Suprapubic skin (tissue), 4 donors: ENCODE measurements around the gene FUCA2. TPM values are rescaled to one million over a fixed set of nuclear protein-coding genes. Genes with fewer than 3 reads are reported as not detected.

Source experiments
- DNase-seq, 2 donors: peaks; one replicate each; pipeline ENCODE4 v3.0.0-alpha.2; 2019; ENCODE audit warnings: low spot score in 2 of 2
- H3K27ac ChIP-seq: fragments of 200-600 bp; sonication (generic); one replicate; pipeline ENCODE4 v1.5.1; 2019
- H3K27me3 ChIP-seq: fragments of 200-600 bp; sonication (generic); one replicate; pipeline ENCODE4 v1.5.1; 2019
- H3K36me3 ChIP-seq: fragments of 200-600 bp; sonication (generic); one replicate; pipeline ENCODE4 v1.5.1; 2019
- H3K4me1 ChIP-seq: fragments of 200-600 bp; sonication (generic); one replicate; pipeline ENCODE4 v1.5.1; 2019
- H3K4me3 ChIP-seq: fragments of 200-600 bp; sonication (generic); one replicate; pipeline ENCODE4 v1.5.1; 2019; ENCODE audit warnings: mild to moderate bottlenecking
- H3K9me3 ChIP-seq: fragments of 200-600 bp; sonication (generic); one replicate; pipeline ENCODE4 v1.5.1; 2019
- CTCF ChIP-seq, 2 donors: fragments of 200-600 bp in 1 of 2; fragments of 450-650 bp in 1 of 2; sonication (generic) in 1 of 2; IDR thresholded peaks; one replicate each; pipeline ENCODE4 v1.5.1; 2016 to 2019; ENCODE audit warnings: antibody characterized with exemption in 2 of 2, mild to moderate bottlenecking in 1 of 2, moderate library complexity in 1 of 2
- EP300 ChIP-seq: sonication (generic); formaldehyde crosslinking; IDR thresholded peaks from one replicate; pipeline ENCODE4 v1.6.1; 2017; ENCODE audit warnings: antibody characterized with exemption
- POLR2A ChIP-seq, 2 donors: fragments of 450-650 bp; IDR thresholded peaks; one replicate each; pipeline ENCODE4 v1.6.1; 2017; ENCODE audit warnings: antibody characterized with exemption in 2 of 2, mild to moderate bottlenecking in 2 of 2, moderate library complexity in 2 of 2
- POLR2AphosphoS5 ChIP-seq, 3 donors: sonication (generic); formaldehyde crosslinking; IDR thresholded peaks; one replicate each; pipeline ENCODE4 v1.6.1; 2017; ENCODE audit warnings: antibody characterized with exemption in 3 of 3
- WGBS: methylation state at CpG from one replicate; pipeline ENCODE4 v1.1.5; 2018; 5-methylcytosine and 5-hydroxymethylcytosine counted together
- total RNA-seq, 4 donors: library from RNA; depleted of rRNA; stranded (reverse); fragments of >200 nt; gene quantifications; one replicate each; pipeline ENCODE4 v1.1.0, GENCODE V29; 2016

FUCA2 gene
- total RNA-seq, 4 donors from 2014 or later = 4.7 to 15.5 (median 10.8) TPM

- H3K27me3 ChIP-seq = no peaks in the 10 kb centered on the region
- H3K4me1 ChIP-seq = peaks cover 11% of the 10 kb centered on the region
- no peak overlapping the region for H3K27ac ChIP-seq
- no peaks in the 10 kb centered on the region for H3K9me3 ChIP-seq
- H3K36me3 ChIP-seq = no peaks in the 10 kb centered on the region
- DNase-seq = no peak
- no peak overlapping the region for H3K4me3 ChIP-seq
- TF ChIP-seq CTCF (IDR thresholded peaks at IDR 0.05) = no peak
- TF ChIP-seq POLR2A (IDR thresholded peaks at IDR 0.05) = no peak
- TF ChIP-seq POLR2AphosphoS5 (IDR thresholded peaks at IDR 0.05) = no peak
- TF ChIP-seq EP300 = no peak
- WGBS = 79% methylated on average over 7 of the region's 7 CpGs
These were observed 28.2 kb upstream of the FUCA2 start for GRCh38 chr6:143539734-143540133.

GRCh38 chr6:143539106-143539505 lies 27.6 kb upstream of the FUCA2 start:
- Histone ChIP-seq H3K36me3 (no peaks in the 10 kb centered on the region), H3K27me3 (no peaks in the 10 kb centered on the region), H3K4me1 (peaks cover 11% of the 10 kb centered on the region), H3K9me3 (no peaks in the 10 kb centered on the region), H3K27ac (no peak overlapping the region), H3K4me3 (no peak overlapping the region)
- DNase-seq = no peak
- TF ChIP-seq CTCF (IDR thresholded peaks at IDR 0.05) (no peak), EP300 (no peak), POLR2AphosphoS5 (IDR thresholded peaks at IDR 0.05) (no peak), POLR2A (IDR thresholded peaks at IDR 0.05) (no peak)
- WGBS = 90% methylated on average over 4 of the region's 4 CpGs

- WGBS = 94% methylated on average over 7 of the region's 7 CpGs
- Histone ChIP-seq H3K27me3 (no peaks in the 10 kb centered on the region), H3K4me1 (peaks cover 11% of the 10 kb centered on the region), H3K4me3 (no peak overlapping the region), H3K27ac (no peak overlapping the region), H3K9me3 (no peaks in the 10 kb centered on the region), H3K36me3 (no peaks in the 10 kb centered on the region)
- DNase-seq = no peak
- no peak for TF ChIP-seq POLR2AphosphoS5 (IDR thresholded peaks at IDR 0.05)
- no peak for TF ChIP-seq POLR2A (IDR thresholded peaks at IDR 0.05)
- TF ChIP-seq CTCF (IDR thresholded peaks at IDR 0.05) = no peak
- no peak for TF ChIP-seq EP300
These were observed 26.9 kb upstream of the FUCA2 start for GRCh38 chr6:143538374-143538773.

- 0% methylated on average over 2 of the region's 103 CpGs for WGBS
- peak in 1 of 2 donors; percentile 83 for DNase-seq
- TF ChIP-seq EP300 = no peak
- TF ChIP-seq POLR2A (IDR thresholded peaks at IDR 0.05) = no peak
- peak in 1 of 2 donors; percentile 54 for TF ChIP-seq CTCF (IDR thresholded peaks at IDR 0.05)
- no peaks in the 10 kb centered on the region for H3K36me3 ChIP-seq
- no peaks in the 10 kb centered on the region for H3K9me3 ChIP-seq
- no peaks in the 10 kb centered on the region for H3K27me3 ChIP-seq
- peak overlapping the region; percentile 57 for H3K4me3 ChIP-seq
- peaks cover 11% of the 10 kb centered on the region for H3K4me1 ChIP-seq
- peak overlapping the region; percentile 50 for H3K27ac ChIP-seq
These were observed 25.6 kb upstream of the FUCA2 start for GRCh38 chr6:143536866-143537691.

DNA sequence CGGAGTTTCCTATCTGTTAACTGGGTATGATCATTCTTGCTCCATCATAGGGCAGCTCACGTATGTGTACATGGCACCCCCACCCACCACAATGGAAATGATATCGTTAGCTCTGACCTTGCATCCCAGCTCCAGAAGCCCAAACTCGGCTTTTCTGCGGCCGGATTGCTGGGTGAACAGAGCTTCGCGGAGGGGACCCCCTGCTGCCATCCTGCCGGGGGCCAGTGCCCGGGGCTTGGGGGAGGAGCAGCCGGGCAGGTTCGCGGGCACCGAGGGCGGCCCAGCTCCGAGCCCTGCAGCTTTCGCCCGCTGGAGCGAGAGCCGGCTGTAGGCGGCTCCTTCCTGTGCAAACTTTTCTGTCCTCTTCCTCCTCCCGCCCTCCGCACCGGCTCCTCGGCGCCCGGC lies 24.9 kb upstream of the FUCA2 start:
- no peaks in the 10 kb centered on the region for H3K27me3 ChIP-seq
- H3K9me3 ChIP-seq = no peaks in the 10 kb centered on the region
- TF ChIP-seq POLR2A (IDR thresholded peaks at IDR 0.05) = no peak
- no peak for TF ChIP-seq CTCF (IDR thresholded peaks at IDR 0.05)
- no peak for TF ChIP-seq EP300
- no peak for TF ChIP-seq POLR2AphosphoS5 (IDR thresholded peaks at IDR 0.05)
- no peak for DNase-seq
- peak overlapping the region; percentile 57 for H3K4me3 ChIP-seq
- 13% methylated on average over 6 of the region's 27 CpGs for WGBS
- H3K36me3 ChIP-seq = no peaks in the 10 kb centered on the region
- H3K4me1 ChIP-seq = peaks cover 11% of the 10 kb centered on the region
- H3K27ac ChIP-seq = peak overlapping the region; percentile 50
